GM12878 (cell line): Measurements from ENCODE around the gene CIB4. TPM values are rescaled to one million over a fixed set of nuclear protein-coding genes. Genes with fewer than 3 reads are reported as not detected.

Experiments
- ATAC-seq: fragments of 200-7000 bp; cut with Tn5 transposase; 3 replicates; pipeline ENCODE4 v1.9.1; 2020; ENCODE audit warnings: mild to moderate bottlenecking, moderate library complexity
- BruUV-seq: library from RNA; stranded (reverse); fragments of 400-500 nt; replicated peaks from 2 replicates; lab custom pipeline; 2021; lab: Mats Ljungman, UMichigan
- CTCF ChIA-PET: fragments of 300-600 bp; sonication (Branson Sonifier 250); formaldehyde crosslinking; extraction: SDS; loops from one replicate; lab custom pipeline; 2021; ENCODE audit warnings: inconsistent platforms; lab: Yijun Ruan, JAX
- POLR2A ChIA-PET: fragments of 350-600 bp; formaldehyde crosslinking; extraction: SDS; loops from one replicate; lab custom pipeline; 2021; ENCODE audit warnings: inconsistent platforms; lab: Charles Lee
- RAD21 ChIA-PET: fragments of 300-600 bp; sonication (Branson Sonifier 250); formaldehyde crosslinking; loops from one replicate; lab custom pipeline; 2023; ENCODE audit warnings: antibody characterized with exemption; ENCODE audit not compliant: unreplicated experiment; lab: Charles Lee
- SMC1A ChIA-PET: fragments of 300-600 bp; sonication (Branson Sonifier 250); formaldehyde crosslinking; loops from one replicate; lab custom pipeline; 2023; ENCODE audit not compliant: unreplicated experiment, uncharacterized antibody; lab: Charles Lee
- DNase-seq: peaks from one replicate; pipeline ENCODE4 v3.0.0-alpha.2; 2011; ENCODE audit warnings: low read depth, low spot score
- FAIRE-seq: peaks from 3 replicates; lab custom pipeline; 2011; peaks lifted over from hg19 to GRCh38; lab: Jason Lieb, UNC
- H2AFZ ChIP-seq: 2 replicates; pipeline ENCODE4 v1.6.0; 2011; ENCODE audit warnings: low read depth, low read length, control low read depth; ENCODE audit not compliant: control insufficient read depth
- H3K27ac ChIP-seq: 2 replicates; pipeline ENCODE4 v1.5.1; 2011; ENCODE audit warnings: control low read depth; ENCODE audit not compliant: control insufficient read depth, insufficient read depth
- H3K27me3 ChIP-seq, 2 experiments: replicated peaks in 1 of 2; 2 replicates each; pipeline versions ENCODE4 v1.6.0 to v1.6.1; 2011; ENCODE audit warnings: low read length in 1 of 2; ENCODE audit not compliant: control insufficient read depth in 2 of 2, insufficient read depth in 2 of 2
- H3K36me3 ChIP-seq, 2 experiments: 2 replicates each; pipeline ENCODE4 v1.5.1; 2011; ENCODE audit warnings: low read length in 1 of 2; ENCODE audit not compliant: control insufficient read depth in 2 of 2, insufficient read depth in 2 of 2
- H3K4me1 ChIP-seq: 2 replicates; pipeline ENCODE4 v1.6.1; 2011; ENCODE audit warnings: mild to moderate bottlenecking, low read length, moderate library complexity, mixed read lengths; ENCODE audit not compliant: control insufficient read depth, insufficient read depth
- H3K4me2 ChIP-seq: 2 replicates; pipeline ENCODE4 v1.6.0; 2011; ENCODE audit warnings: control low read depth; ENCODE audit not compliant: control insufficient read depth, insufficient read depth
- H3K4me3 ChIP-seq: fragments of 200-600 bp; sonication (generic); 2 replicates; pipeline ENCODE4 v1.5.1; 2016
- H3K79me2 ChIP-seq: 2 replicates; pipeline ENCODE4 v1.6.0; 2011; ENCODE audit warnings: low read length; ENCODE audit not compliant: control insufficient read depth, insufficient read depth
- H3K9ac ChIP-seq: 2 replicates; pipeline ENCODE4 v1.8.0; 2011; ENCODE audit warnings: low read length, control low read depth, mixed read lengths; ENCODE audit not compliant: control insufficient read depth, insufficient read depth
- H3K9me3 ChIP-seq: replicated peaks from 3 replicates; pipeline ENCODE4 v1.5.1; 2011; ENCODE audit warnings: mild to moderate bottlenecking, low read length; ENCODE audit not compliant: control insufficient read depth, insufficient read depth
- H4K20me1 ChIP-seq: 2 replicates; pipeline ENCODE4 v1.6.0; 2011; ENCODE audit not compliant: control insufficient read depth, insufficient read depth
- HDAC2 ChIP-seq: fragments of 200-600 bp; sonication (generic); IDR thresholded peaks from 2 replicates; pipeline ENCODE4 v1.6.1; 2017
- MXI1 ChIP-seq: fragments of 150-350 bp; IDR thresholded peaks from 2 replicates; pipeline ENCODE4 v1.6.1; 2011; ENCODE audit warnings: low read depth, mild to moderate bottlenecking, inconsistent platforms, low read length, improper control_type of control experiment
- NKRF ChIP-seq: fragments of 450-650 bp; conservative IDR thresholded peaks from 2 replicates; pipeline ENCODE4 v1.6.1; 2017; ENCODE audit warnings: mild to moderate bottlenecking, moderate library complexity
- NRF1 ChIP-seq: conservative IDR thresholded peaks from 2 replicates; pipeline ENCODE4 v1.6.1; 2011; ENCODE audit warnings: mild to moderate bottlenecking, low read depth, low read length, improper control_type of control experiment
- SMAD5 ChIP-seq: IDR thresholded peaks from 2 replicates; pipeline ENCODE4 v1.6.1; 2016; ENCODE audit warnings: antibody characterized with exemption, low read depth
- TARDBP ChIP-seq: IDR thresholded peaks from 2 replicates; pipeline ENCODE4 v1.6.1; 2016; ENCODE audit warnings: borderline replicate concordance
- ZNF274 ChIP-seq: IDR thresholded peaks from one replicate; pipeline ENCODE4 v1.8.0; 2011; ENCODE audit not compliant: insufficient read length, insufficient read depth
- WGBS: methylation state at CpG from one replicate; pipeline ENCODE4 v1.1.6; 2016; ENCODE audit warnings: low lambda C conversion rate; ENCODE audit not compliant: insufficient replicate concordance, insufficient coverage; ENCODE audit errors: missing lambda C conversion rate; 5-methylcytosine and 5-hydroxymethylcytosine counted together
- in situ Hi-C: fragments of 300-500 bp; cut with MboI; formaldehyde crosslinking; loops from 9 replicates; pipeline ENCODE4 v1.14.3; 2018; ENCODE audit warnings: mixed read lengths
- intact Hi-C: fragments of 100-400 bp; cut with micrococcal nuclease; formaldehyde crosslinking; loops from one replicate; pipeline ENCODE4 v1.14.2; 2022; ENCODE audit not compliant: unreplicated experiment
- polyA plus RNA-seq, 11 experiments: library from polyadenylated mRNA; depleted of rRNA in 4 of 11; unstranded in 6 of 11; stranded (reverse) in 5 of 11; fragments of >200 nt; fragmentation: Nextera tagmentation in 4 of 11; fragmentation: Illumina TruSeq in 1 of 11; extraction: Ambion mirVana in 4 of 11; extraction: Trizol in 1 of 11; gene quantifications; 1 replicate in 1 of 11; 2 replicates in 10 of 11; pipeline versions ENCODE4 v1.2.1 to v1.2.3, GENCODE V29; 2011 to 2016; ENCODE audit warnings: inconsistent platforms in 2 of 11, missing spikeins in 2 of 11, low read depth in 1 of 11
- total RNA-seq, 4 experiments: library from RNA; depleted of rRNA in 3 of 4; stranded (reverse); fragments of >200 nt in 3 of 4; fragmentation: Illumina TruSeq in 1 of 4; extraction: Trizol in 1 of 4; gene quantifications; 2 replicates each; pipeline versions ENCODE4 v1.2.1 to v1.2.3, GENCODE V29; 2013 to 2021

Gene CIB4
- total and polyA plus RNA-seq, 10 of the 15 experiments (the other 5 are each of a cell fraction or from before 2014, with no cell fraction given): not detected

- no peak overlapping the region for H3K4me3 ChIP-seq
- no peak overlapping the region for H3K4me2 ChIP-seq
- H4K20me1 ChIP-seq: no peaks in the 10 kb centered on the region
- H3K27ac ChIP-seq: no peak overlapping the region
- no peak overlapping the region for H3K9ac ChIP-seq
- peaks cover 0 to 5% of the 10 kb centered on the region in 2 experiments; a peak in 3 of 4 replicates for H3K27me3 ChIP-seq
- no TSS peak for BruUV-seq
- intact Hi-C loops (no loop called here), in situ Hi-C loops (no loop called here)
- no peaks in the 10 kb centered on the region for H3K79me2 ChIP-seq
- ChIA-PET POLR2A (no interaction called here), RAD21 (no interaction called here), SMC1A (interaction anchor here (0.8 to 1.3 kb wide), 2 partner anchors 11 to 25 kb away, joined by 3 read pairs; no protein-coding TSS in a partner anchor), CTCF (interaction anchor here (0.6 kb wide), 1 partner anchor 93 kb away, joined by 3 read pairs; no protein-coding TSS in a partner anchor)
- WGBS: 51% methylated on average over 9 of the region's 9 CpGs
- no peak for TF ChIP-seq MXI1
- TF ChIP-seq NKRF: no peak
- TF ChIP-seq NRF1: no peak
- no peak for TF ChIP-seq ZNF274
- TF ChIP-seq SMAD5: no peak
- TF ChIP-seq TARDBP: no peak
- no peak for TF ChIP-seq HDAC2
- no peak for FAIRE-seq
- no peaks in the 10 kb centered on the region for H3K9me3 ChIP-seq
- no peaks in the 10 kb centered on the region for H3K4me1 ChIP-seq
- no peak for DNase-seq
- no peaks in the 10 kb centered on the region for H3K36me3 ChIP-seq
- ATAC-seq: no peak
- H2AFZ ChIP-seq: no peak overlapping the region
Measured at GRCh38 chr2:26552641-26553374, 88.4 kb downstream of the CIB4 start.
